Cardiac fibroblast (primary cell): ENCODE data around the gene MAN2A1.
"Not testable (repeated sequence)": the region's sequence is repeated elsewhere in the genome, so short reads cannot be mapped to it uniquely, and the experiment has no call there.

Source experiments
- DNase-seq, 2 donors: peaks; one replicate each; pipeline versions ENCODE4 v3.0.0 to v3.0.0-alpha.2; 2010; ENCODE audit warnings: low read depth in 2 of 2
- H3K4me3 ChIP-seq, 2 donors: replicated peaks in 1 of 2; 1 replicate in 1 of 2; 2 replicates in 1 of 2; pipeline ENCODE4 v1.5.1; 2011; ENCODE audit warnings: low read depth in 2 of 2, low read length in 2 of 2, mild to moderate bottlenecking in 2 of 2, moderate library complexity in 1 of 2
- TF ChIP-seq, protein P1 (sequence below): IDR thresholded peaks from one replicate; pipeline ENCODE4 v1.5.1; 2011; ENCODE audit warnings: low read depth, mild to moderate bottlenecking, low read length, inconsistent platforms

The MAN2A1 gene

GRCh38 chr5:109755761-109756160 is 66.0 kb downstream of the MAN2A1 start:
- TF ChIP-seq, protein P1, sequence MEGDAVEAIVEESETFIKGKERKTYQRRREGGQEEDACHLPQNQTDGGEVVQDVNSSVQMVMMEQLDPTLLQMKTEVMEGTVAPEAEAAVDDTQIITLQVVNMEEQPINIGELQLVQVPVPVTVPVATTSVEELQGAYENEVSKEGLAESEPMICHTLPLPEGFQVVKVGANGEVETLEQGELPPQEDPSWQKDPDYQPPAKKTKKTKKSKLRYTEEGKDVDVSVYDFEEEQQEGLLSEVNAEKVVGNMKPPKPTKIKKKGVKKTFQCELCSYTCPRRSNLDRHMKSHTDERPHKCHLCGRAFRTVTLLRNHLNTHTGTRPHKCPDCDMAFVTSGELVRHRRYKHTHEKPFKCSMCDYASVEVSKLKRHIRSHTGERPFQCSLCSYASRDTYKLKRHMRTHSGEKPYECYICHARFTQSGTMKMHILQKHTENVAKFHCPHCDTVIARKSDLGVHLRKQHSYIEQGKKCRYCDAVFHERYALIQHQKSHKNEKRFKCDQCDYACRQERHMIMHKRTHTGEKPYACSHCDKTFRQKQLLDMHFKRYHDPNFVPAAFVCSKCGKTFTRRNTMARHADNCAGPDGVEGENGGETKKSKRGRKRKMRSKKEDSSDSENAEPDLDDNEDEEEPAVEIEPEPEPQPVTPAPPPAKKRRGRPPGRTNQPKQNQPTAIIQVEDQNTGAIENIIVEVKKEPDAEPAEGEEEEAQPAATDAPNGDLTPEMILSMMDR: no peak
- H3K4me3 ChIP-seq: no peak overlapping the region
- no peak for DNase-seq

GRCh38 chr5:109756543-109757185 is 66.9 kb downstream of the MAN2A1 start:
- DNase-seq: no peak
- no peak overlapping the region for H3K4me3 ChIP-seq
- TF ChIP-seq, protein P1: no peak

GRCh38 chr5:109757490-109757889 is 67.8 kb downstream of the MAN2A1 start:
- TF ChIP-seq, protein P1: no peak
- DNase-seq: no peak

DNA sequence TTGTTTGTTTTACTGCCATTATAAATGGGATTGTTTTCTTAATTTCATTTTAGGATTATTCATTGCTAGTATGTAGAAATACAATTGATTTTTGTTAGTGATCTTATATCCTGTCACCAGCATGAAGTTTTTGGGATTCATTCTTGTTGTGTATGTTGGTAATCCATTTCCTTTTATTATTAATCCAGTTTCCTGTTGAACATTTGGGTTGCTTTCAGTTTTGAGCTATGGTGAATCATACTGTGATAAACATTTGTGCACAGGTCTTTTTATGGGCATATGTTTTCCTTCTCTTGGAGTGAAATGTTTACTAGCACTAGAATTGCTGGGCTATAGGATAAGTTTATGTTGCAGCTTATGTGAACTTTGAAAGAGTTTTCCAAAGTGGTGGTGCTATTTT is 69.6 kb downstream of the MAN2A1 start:
- TF ChIP-seq, protein P1: no peak
- peak overlapping the region in 1 of 2 donors; percentile 9 for H3K4me3 ChIP-seq
- DNase-seq: peak; percentile 52 to 69

More at GRCh38 chr5:109757490-109757889, 67.8 kb downstream of the MAN2A1 start:
- no peak overlapping the region for H3K4me3 ChIP-seq

DNA sequence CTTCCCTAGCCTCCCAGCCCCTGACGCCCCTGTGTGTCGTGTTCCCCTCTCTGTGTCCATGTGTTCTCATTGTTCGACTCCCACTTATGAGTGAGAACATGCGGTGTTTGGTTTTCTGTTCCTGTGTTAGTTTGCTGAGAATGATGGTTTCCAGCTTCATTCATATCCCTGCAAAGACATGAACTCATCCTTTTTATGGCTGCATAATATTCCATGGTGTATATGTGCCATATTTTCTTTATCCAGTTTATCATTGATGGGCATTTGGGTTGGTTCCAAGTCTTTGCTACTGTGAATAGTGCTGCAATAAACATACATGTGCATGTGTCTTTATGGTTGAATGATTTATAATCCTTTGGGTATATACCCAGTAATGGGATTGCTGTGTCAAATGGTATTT is 70.4 kb downstream of the MAN2A1 start:
- not testable (repeated sequence) for H3K4me3 ChIP-seq, DNase-seq

DNA sequence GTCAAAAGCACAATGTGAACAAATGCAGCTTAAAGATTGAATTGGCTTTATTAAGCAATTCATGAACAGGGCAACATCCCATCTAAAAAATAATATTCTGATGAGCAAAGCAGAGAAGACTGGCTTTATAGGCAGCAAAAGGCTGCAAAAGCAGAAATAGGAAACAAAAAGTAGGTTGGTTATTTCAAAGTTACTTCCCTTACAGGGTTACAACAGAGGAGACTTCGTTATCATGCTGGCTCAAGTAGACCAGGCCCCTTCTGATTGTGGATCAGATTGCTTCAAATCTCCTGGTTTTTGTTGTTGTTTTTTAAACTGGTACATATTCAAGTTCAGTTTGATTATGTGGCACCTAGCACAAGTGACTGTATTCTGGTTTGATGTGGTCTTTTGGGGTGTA is 73.1 kb downstream of the MAN2A1 start:
- no peak for DNase-seq
- TF ChIP-seq, protein P1: no peak
- H3K4me3 ChIP-seq: no peak overlapping the region

DNA sequence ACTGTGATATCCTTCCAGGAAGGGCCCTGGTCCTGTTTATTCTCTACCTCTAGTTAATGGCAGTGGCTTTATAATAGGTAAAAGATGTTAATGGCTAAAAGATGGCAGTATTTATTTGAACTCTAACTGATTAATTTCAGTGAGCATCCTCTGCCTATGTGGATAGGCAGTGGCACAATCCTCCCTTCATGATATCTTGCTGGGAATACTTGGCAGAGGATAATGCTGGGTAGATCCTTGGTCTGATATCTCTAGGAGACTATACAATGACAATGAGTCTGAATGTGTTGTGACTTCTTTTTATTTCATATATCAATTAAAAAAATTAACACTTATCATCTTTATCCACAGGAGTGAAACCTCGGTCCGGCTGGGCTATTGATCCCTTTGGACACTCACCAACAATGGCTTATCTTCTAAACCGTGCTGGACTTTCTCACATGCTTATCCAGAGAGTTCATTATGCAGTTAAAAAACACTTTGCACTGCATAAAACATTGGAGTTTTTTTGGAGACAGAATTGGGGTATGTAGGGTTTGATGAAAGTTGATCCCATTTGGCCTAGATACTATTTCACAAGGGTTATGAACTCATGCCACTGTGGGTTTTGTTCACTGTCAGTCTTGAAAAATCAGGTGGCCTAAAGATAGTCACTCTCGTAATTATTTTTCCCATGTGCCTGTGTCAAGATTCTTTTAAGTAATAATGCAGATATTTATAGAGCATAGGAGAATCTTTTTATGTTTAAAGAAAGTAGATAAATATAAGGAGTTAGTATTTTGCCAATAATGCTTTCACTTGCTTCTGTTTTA is 77.7 kb downstream of the MAN2A1 start:
- H3K4me3 ChIP-seq: no peak overlapping the region
- DNase-seq: no peak
- TF ChIP-seq, protein P1: no peak
